Endothelial cell of umbilical vein (primary cell): ENCODE results near the gene ANTXRL.

Experiments used
- CTCF ChIP-seq, 2 donors: IDR thresholded peaks; 1 replicate in 1 of 2; 2 replicates in 1 of 2; pipeline ENCODE4 v1.5.1; 2011; ENCODE audit warnings: low read length in 2 of 2, mild to moderate bottlenecking in 2 of 2, moderate library complexity in 2 of 2, control low read depth in 1 of 2, inconsistent platforms in 1 of 2, low read depth in 1 of 2; ENCODE audit not compliant: insufficient read depth in 1 of 2; ENCODE audit errors: extremely low read depth in 1 of 2
- EZH2 ChIP-seq: IDR thresholded peaks from 2 replicates; pipeline ENCODE4 v1.6.1; 2012; ENCODE audit warnings: borderline replicate concordance, low read depth, mild to moderate bottlenecking, moderate library complexity, low read length, inconsistent platforms; ENCODE audit not compliant: severe bottlenecking
- MAX ChIP-seq: IDR thresholded peaks from 2 replicates; pipeline ENCODE4 v1.6.1; 2011; ENCODE audit not compliant: insufficient read depth, insufficient read length
- POLR2AphosphoS5 ChIP-seq: IDR thresholded peaks from 2 replicates; pipeline ENCODE4 v1.6.1; 2012; ENCODE audit warnings: low read depth, mild to moderate bottlenecking, control low read depth, low read length, moderate library complexity; ENCODE audit not compliant: insufficient read depth

- TF ChIP-seq CTCF (IDR thresholded peaks at IDR 0.05; ENCODE audit: extremely low read depth in 1 of 2, insufficient read depth in 1 of 2, low read depth in 1 of 2, low read length in 2 of 2): no peak
- no peak for TF ChIP-seq EZH2
- TF ChIP-seq MAX: no peak
- TF ChIP-seq POLR2AphosphoS5: no peak
These were observed 1.2 kb downstream of the ANTXRL start for GRCh38 chr10:46287846-46288477.
